Measurements from ENCODE around the gene EML5.

- TF ChIP-seq POLR2A (IDR thresholded peaks at IDR 0.05; ENCODE audit: low read length) (no peak), GATA1 (IDR thresholded peaks at IDR 0.05; ENCODE audit: low read depth, low read length) (no peak)
Observed at GRCh38 chr14:88667555-88668273, 125.0 kb downstream of the EML5 start.
